Activated CD4-positive, CD25-positive, alpha-beta regulatory T cell (primary cell): ENCODE results near the gene HLF.

Source experiments
- DNase-seq, 4 experiments: peaks; one replicate each; lab custom pipeline; 2025; lab: John Stamatoyannopoulos, UW

The HLF gene, protein sequence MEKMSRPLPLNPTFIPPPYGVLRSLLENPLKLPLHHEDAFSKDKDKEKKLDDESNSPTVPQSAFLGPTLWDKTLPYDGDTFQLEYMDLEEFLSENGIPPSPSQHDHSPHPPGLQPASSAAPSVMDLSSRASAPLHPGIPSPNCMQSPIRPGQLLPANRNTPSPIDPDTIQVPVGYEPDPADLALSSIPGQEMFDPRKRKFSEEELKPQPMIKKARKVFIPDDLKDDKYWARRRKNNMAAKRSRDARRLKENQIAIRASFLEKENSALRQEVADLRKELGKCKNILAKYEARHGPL

GRCh38 chr17:55264645-55265298 lies at the start of gene HLF:
Gene HLF (plus strand): TSS chr17:55264960. CDS start chr17:55265485, 525 bp downstream.
- peak; percentile 36 to 55 (median 51) for DNase-seq

GRCh38 chr17:55215711-55216110 lies 49.0 kb upstream of the HLF start:
- DNase-seq: no peak

GRCh38 chr17:55216888-55217287 lies 47.9 kb upstream of the HLF start:
- no peak for DNase-seq

GRCh38 chr17:55219459-55219858 lies 45.3 kb upstream of the HLF start:
- DNase-seq: no peak

DNA sequence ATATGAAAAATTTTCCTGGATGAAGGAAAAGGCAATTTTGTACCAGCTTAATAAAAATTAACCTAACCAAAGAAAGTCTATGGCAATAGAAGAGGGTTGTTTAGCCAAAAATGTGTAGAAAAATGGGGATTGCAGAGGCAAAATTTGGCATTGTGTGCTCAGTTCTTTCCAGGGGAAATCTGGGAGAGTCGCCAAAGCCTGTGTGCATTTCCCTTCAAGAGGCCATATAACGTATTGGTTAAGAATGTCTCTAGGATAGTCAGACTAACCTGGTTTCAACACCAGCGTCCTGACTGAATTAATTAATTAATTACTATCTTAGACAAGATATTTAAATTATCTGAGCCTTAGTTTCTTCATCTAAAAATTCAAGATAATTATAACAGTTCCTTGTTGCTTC lies 44.8 kb upstream of the HLF start:
- no peak for DNase-seq

- DNase-seq: no peak
Measured at GRCh38 chr17:55223524-55223923, 41.2 kb upstream of the HLF start.

- no peak for DNase-seq
Measured at GRCh38 chr17:55224746-55225145, 40.0 kb upstream of the HLF start.

DNA sequence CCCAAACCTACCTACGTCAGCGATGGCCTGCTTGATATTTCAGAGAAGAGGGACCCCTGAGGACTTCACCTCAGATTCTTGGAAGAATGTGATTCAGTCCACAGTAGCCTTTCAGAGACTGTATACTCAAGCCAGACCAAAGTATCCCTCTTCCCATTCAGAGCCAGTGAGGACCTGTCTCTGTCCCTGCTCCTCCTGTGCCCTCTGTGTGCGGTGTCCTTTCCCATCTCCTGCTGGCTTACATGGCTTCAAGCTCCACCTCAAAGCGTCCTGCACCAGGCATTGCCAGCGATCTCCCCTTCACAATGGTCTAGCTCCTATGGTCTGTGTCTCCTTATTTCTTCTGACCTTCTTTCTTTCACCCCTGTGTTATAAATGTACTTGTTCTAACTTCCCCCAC lies 39.5 kb upstream of the HLF start:
- no peak for DNase-seq

DNA sequence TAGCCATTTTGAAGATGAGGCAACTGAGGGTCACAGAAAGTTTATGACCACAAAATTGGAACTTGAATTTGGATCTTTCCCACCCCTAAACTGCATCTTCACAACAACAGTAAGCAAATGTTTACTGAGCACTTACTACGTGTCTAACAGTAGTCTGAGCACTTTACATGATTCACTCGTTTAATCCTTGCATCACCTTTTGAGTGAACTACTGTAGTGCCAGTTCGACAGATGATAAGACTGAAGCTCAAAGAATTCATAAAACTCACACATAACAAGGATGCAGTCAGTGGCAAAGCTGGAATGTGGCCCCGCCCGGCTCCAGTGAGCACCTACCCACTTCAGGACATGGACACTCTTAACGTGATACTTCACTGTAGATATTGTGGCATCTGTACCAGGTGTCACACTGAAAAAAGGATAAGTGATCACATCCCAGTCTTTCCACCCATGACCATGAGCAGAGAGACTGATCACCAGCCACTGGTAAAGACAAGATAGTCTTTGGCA lies 36.0 kb upstream of the HLF start:
- DNase-seq: no peak

- no peak for DNase-seq
Measured at GRCh38 chr17:55229276-55229675, 35.5 kb upstream of the HLF start.

GRCh38 chr17:55230716-55231115 lies 34.0 kb upstream of the HLF start:
- DNase-seq: no peak

GRCh38 chr17:55233840-55234239 lies 30.9 kb upstream of the HLF start:
- DNase-seq: no peak

GRCh38 chr17:55236316-55236715 lies 28.4 kb upstream of the HLF start:
- DNase-seq: no peak

DNA sequence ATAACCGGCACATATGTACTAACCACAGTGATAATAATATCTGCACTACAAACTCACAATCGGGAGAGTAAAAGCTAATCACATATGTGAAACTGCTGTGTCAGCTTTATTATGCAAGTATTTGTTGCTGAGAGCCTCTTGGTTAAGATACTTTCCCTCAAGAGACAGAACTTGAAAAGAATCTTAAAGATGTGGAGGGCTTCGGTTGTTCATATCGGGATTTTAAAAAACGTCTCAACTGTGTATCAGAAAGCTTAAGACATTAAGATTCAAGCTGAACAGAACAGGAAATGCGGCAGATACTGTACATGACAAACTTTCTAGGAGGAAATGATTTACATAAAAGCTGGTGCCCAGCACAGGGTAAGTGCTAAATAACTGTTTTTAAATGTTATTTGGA lies 27.5 kb upstream of the HLF start:
- no peak for DNase-seq

- DNase-seq: no peak
Measured at GRCh38 chr17:55237841-55238178, 26.9 kb upstream of the HLF start.

GRCh38 chr17:55238179-55238930 lies 26.4 kb upstream of the HLF start:
- peak; percentile 64 to 74 (median 68) for DNase-seq

- no peak for DNase-seq
Measured at GRCh38 chr17:55238931-55239297, 25.8 kb upstream of the HLF start.

GRCh38 chr17:55241097-55241496 lies 23.7 kb upstream of the HLF start:
- no peak for DNase-seq

- DNase-seq: no peak
Measured at GRCh38 chr17:55242476-55242875, 22.3 kb upstream of the HLF start.

DNA sequence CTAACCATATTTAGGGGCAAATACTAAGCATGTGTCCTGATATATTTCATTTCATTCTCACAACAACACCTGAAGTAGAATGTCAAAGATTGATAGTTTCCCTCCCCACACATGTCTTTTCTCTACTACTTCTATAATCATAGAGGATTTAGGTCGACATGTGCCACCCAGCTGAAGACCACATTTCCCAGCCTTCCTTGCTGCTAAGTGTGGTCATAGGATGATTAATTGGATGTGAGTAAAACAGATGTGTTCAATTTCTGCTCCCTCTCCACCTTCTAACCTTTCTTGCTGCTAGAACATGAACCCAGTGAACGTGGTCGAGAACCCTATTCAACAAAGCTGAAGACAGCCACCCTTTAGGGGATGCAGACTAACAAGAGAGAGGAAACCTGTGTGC lies 18.8 kb upstream of the HLF start:
- DNase-seq: no peak

- no peak for DNase-seq
Measured at GRCh38 chr17:55246583-55246982, 18.2 kb upstream of the HLF start.

DNA sequence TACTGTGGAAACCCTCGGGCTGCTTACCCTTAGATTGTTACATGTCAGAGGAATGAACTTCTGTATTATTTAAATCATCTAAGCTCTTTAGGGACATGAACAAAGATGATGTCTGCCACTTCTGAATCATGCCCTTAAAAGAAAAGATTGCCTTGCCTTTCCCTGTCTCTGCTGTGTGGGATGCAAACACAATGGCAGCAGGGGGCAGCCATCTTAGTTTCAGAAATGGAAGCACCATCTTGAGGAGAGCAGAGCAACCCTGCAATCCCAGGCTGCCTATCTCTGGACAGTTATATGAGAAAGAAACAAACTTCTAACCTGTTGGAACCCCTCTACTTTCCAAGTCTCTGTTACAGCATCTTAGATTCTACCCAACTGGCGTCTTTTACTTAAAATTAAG lies 16.7 kb upstream of the HLF start:
- DNase-seq: no peak

DNA sequence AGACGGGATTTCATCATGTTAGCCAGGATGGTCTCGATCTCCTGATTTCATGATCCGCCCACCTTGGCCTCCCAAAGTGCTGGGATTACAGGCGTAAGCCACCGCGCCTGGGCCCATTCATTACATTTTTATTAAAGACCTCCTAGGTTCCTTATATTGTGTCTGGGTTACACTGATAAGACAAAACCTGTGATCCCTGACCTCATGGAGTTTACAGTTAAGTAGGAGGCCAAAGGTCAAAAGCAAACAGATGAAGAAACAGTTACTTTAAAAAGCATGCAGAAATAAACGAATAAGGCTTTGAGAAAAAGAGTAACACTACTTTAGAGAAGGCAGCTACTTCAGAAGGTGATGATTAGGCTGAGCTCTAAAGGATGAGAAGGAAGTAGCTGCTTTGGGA lies 14.9 kb upstream of the HLF start:
- DNase-seq: no peak
